Thymus (tissue), 11 donors: ENCODE results near the gene EIF3M. TPM values are rescaled to one million over a fixed set of nuclear protein-coding genes. Genes with fewer than 3 reads are reported as not detected.

Experiments
- DNase-seq, 9 donors: peaks; one replicate each; pipeline ENCODE4 v3.0.0-alpha.2; 2013; ENCODE audit warnings: low spot score in 9 of 9, low read depth in 6 of 9, missing footprints in 1 of 9
- H3K27ac ChIP-seq, 2 donors: one replicate each; pipeline ENCODE4 v1.5.1; 2013; ENCODE audit warnings: control low read depth in 1 of 2, low read depth in 1 of 2, low read length in 1 of 2, mild to moderate bottlenecking in 1 of 2, moderate library complexity in 1 of 2
- H3K27me3 ChIP-seq, 2 donors: one replicate each; pipeline ENCODE4 v1.5.1; 2013; ENCODE audit warnings: low read length in 1 of 2; ENCODE audit not compliant: control insufficient read depth in 2 of 2, insufficient read depth in 1 of 2
- H3K36me3 ChIP-seq, 2 donors: one replicate each; pipeline ENCODE4 v1.5.1; 2013; ENCODE audit warnings: low read length in 1 of 2, mild to moderate bottlenecking in 1 of 2, moderate library complexity in 1 of 2; ENCODE audit not compliant: control insufficient read depth in 2 of 2, insufficient read depth in 2 of 2
- H3K4me1 ChIP-seq, 2 donors: one replicate each; pipeline ENCODE4 v1.5.1; 2013; ENCODE audit warnings: low read length in 2 of 2; ENCODE audit not compliant: control insufficient read depth in 2 of 2, insufficient read depth in 2 of 2
- H3K4me3 ChIP-seq, 2 donors: one replicate each; pipeline ENCODE4 v1.5.1; 2013; ENCODE audit warnings: low read length in 2 of 2, control low read depth in 1 of 2, mild to moderate bottlenecking in 1 of 2
- H3K9me3 ChIP-seq, 2 donors: one replicate each; pipeline ENCODE4 v1.5.1; 2013; ENCODE audit warnings: low read length in 1 of 2, mild to moderate bottlenecking in 1 of 2; ENCODE audit not compliant: control insufficient read depth in 2 of 2, insufficient read depth in 1 of 2
- WGBS: extraction: QIAGEN DNeasy Blood & Tissue Kit; methylation state at CpG from one replicate; pipeline ENCODE4 v1.1.7; 2013; 5-methylcytosine and 5-hydroxymethylcytosine counted together
- polyA plus RNA-seq: library from polyadenylated mRNA; stranded (reverse); fragments of 200-250 nt; gene quantifications from one replicate; pipeline ENCODE4 v1.2.3, GENCODE V29; 2013
- total RNA-seq: library from RNA; stranded (reverse); fragments of 120-200 nt; gene quantifications from one replicate; pipeline ENCODE4 v1.2.4, GENCODE V29; 2013
- donor health status: healthy.

Gene EIF3M
- total and polyA plus RNA-seq, 2 donors = 432 to 481 TPM

- Histone ChIP-seq H3K27ac (no peak overlapping the region), H3K9me3 (no peaks in the 10 kb centered on the region), H3K4me1 (no peaks in the 10 kb centered on the region), H3K4me3 (no peak overlapping the region), H3K27me3 (no peaks in the 10 kb centered on the region), H3K36me3 (no peaks in the 10 kb centered on the region)
- WGBS = 93% methylated on average over 1 of the region's 1 CpG
- DNase-seq = no peak
Observed at GRCh38 chr11:32643526-32643925, 59.9 kb downstream of the EIF3M start.

Other genes starting within 250 kb of the EIF3M start
- gene WT1, start 148.3 kb upstream of the EIF3M start, total RNA-seq = 0.94 TPM
- gene WT1, start 148.3 kb upstream of the EIF3M start, polyA plus RNA-seq = 0.16 TPM
- gene CCDC73, start 210.8 kb downstream of the EIF3M start, total RNA-seq = 0.05 TPM
- 0.25 TPM for gene CCDC73, start 210.8 kb downstream of the EIF3M start, polyA plus RNA-seq
- gene PRRG4, start 246.1 kb downstream of the EIF3M start, total RNA-seq = 3.1 TPM
- 14.4 TPM for gene PRRG4, start 246.1 kb downstream of the EIF3M start, polyA plus RNA-seq